Endothelial cell of umbilical vein (primary cell): ENCODE data around the gene GABPB1.

Experiments
- CTCF ChIP-seq, 2 donors: IDR thresholded peaks; 1 replicate in 1 of 2; 2 replicates in 1 of 2; pipeline ENCODE4 v1.5.1; 2011; ENCODE audit warnings: low read length in 2 of 2, mild to moderate bottlenecking in 2 of 2, moderate library complexity in 2 of 2, control low read depth in 1 of 2, inconsistent platforms in 1 of 2, low read depth in 1 of 2; ENCODE audit not compliant: insufficient read depth in 1 of 2; ENCODE audit errors: extremely low read depth in 1 of 2
- EZH2 ChIP-seq: IDR thresholded peaks from 2 replicates; pipeline ENCODE4 v1.6.1; 2012; ENCODE audit warnings: borderline replicate concordance, low read depth, mild to moderate bottlenecking, moderate library complexity, low read length, inconsistent platforms; ENCODE audit not compliant: severe bottlenecking
- FOS ChIP-seq: IDR thresholded peaks from 2 replicates; pipeline ENCODE4 v1.6.1; 2011; ENCODE audit warnings: mild to moderate bottlenecking, low read length, moderate library complexity, borderline replicate concordance; ENCODE audit not compliant: insufficient read depth
- GATA2 ChIP-seq: IDR thresholded peaks from 2 replicates; pipeline ENCODE4 v1.7.0; 2011; ENCODE audit warnings: low read depth, mild to moderate bottlenecking, moderate library complexity, mixed read lengths, low read length; ENCODE audit not compliant: insufficient read length, insufficient read depth
- JUN ChIP-seq: IDR thresholded peaks from 2 replicates; pipeline ENCODE4 v1.6.1; 2011; ENCODE audit warnings: borderline replicate concordance, low read depth; ENCODE audit not compliant: insufficient read length, insufficient read depth
- MAX ChIP-seq: IDR thresholded peaks from 2 replicates; pipeline ENCODE4 v1.6.1; 2011; ENCODE audit not compliant: insufficient read depth, insufficient read length
- MYC ChIP-seq: IDR thresholded peaks from one replicate; pipeline ENCODE4 v1.6.1; 2011; ENCODE audit warnings: mild to moderate bottlenecking, low read depth, low read length
- POLR2A ChIP-seq: IDR thresholded peaks from 2 replicates; pipeline ENCODE4 v1.6.1; 2012; ENCODE audit warnings: low read depth, mild to moderate bottlenecking, control low read depth, low read length
- POLR2AphosphoS5 ChIP-seq: IDR thresholded peaks from 2 replicates; pipeline ENCODE4 v1.6.1; 2012; ENCODE audit warnings: low read depth, mild to moderate bottlenecking, control low read depth, low read length, moderate library complexity; ENCODE audit not compliant: insufficient read depth

- TF ChIP-seq CTCF (IDR thresholded peaks at IDR 0.05; ENCODE audit: extremely low read depth in 1 of 2, insufficient read depth in 1 of 2, low read depth in 1 of 2, low read length in 2 of 2) (no peak), POLR2A (no peak), MAX (no peak), JUN (no peak), MYC (no peak), POLR2AphosphoS5 (no peak), GATA2 (no peak), EZH2 (no peak), FOS (no peak)
Measured at GRCh38 chr15:50235794-50236193, 119.2 kb downstream of the GABPB1 start.
